Measurements from ENCODE around the gene PPP4R3B. TPM values are rescaled to one million over a fixed set of nuclear protein-coding genes. Genes with fewer than 3 reads are reported as not detected.

PPP4R3B gene
- 37.9 to 52.8 TPM (median 39.3 TPM) in 3 replicates for total RNA-seq
- long read RNA-seq, full-length matches to known transcripts = 33 of 67 reads
- long read RNA-seq, partial matches to known transcripts = 17 of 67 reads
- long read RNA-seq, other reads (novel, unspliced or antisense) = 17 of 67 reads

DNA sequence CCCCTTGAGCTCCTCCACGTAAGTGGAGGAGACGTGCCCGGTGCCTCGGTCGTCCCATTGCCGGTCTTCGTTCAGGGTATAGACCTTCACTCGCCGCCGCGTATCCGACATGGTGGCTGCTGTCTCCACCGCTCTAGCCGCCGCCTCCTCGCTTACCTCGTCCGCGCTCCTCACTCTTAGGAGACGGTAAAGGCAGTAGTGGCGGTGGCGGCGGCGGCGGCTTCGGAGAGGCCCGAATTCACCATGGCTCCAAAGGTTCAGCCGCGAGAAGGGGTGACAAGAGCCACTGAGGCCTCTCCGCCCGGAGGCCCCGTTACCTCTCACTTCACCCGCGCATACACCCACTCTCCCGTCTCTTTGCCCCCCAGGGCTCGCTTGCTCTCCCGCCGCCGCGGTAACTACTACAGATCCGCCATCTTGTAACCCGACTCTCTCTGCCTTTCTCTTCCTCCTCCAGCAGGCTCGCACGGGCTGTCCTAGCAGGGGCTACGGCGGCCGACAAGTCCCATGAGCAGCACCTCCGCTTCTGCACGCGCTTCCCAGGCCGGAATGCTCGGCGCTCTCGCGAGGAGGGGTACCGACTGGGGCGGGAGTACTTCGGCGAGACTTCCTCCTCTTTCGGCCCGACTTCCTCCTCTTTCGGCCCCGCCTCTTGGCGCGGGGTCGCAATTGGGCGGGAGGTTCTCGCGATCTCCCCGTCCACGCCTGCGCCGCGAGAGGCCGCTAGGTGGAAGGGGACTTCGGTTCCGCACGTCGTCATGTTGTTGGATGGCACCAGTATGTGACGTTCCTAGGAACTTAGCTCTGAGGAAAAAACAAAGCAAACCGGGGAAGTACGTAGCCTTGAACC is at the start of gene PPP4R3B:
TSS of gene PPP4R3B (minus strand) at position 448 of the 850 bp plus-strand sequence. CDS start at position 111, 337 bp downstream.
- H3K27me3 Mint-ChIP-seq (ENCODE audit: low read depth) = no peaks in the 10 kb centered on the region
- no peak within 1 kb of the TSS for H3K4me3 Mint-ChIP-seq (ENCODE audit: unreplicated experiment)
- no peak within 1 kb of the TSS for H3K27ac Mint-ChIP-seq (ENCODE audit: unreplicated experiment)
- TF ChIP-seq, protein P1, sequence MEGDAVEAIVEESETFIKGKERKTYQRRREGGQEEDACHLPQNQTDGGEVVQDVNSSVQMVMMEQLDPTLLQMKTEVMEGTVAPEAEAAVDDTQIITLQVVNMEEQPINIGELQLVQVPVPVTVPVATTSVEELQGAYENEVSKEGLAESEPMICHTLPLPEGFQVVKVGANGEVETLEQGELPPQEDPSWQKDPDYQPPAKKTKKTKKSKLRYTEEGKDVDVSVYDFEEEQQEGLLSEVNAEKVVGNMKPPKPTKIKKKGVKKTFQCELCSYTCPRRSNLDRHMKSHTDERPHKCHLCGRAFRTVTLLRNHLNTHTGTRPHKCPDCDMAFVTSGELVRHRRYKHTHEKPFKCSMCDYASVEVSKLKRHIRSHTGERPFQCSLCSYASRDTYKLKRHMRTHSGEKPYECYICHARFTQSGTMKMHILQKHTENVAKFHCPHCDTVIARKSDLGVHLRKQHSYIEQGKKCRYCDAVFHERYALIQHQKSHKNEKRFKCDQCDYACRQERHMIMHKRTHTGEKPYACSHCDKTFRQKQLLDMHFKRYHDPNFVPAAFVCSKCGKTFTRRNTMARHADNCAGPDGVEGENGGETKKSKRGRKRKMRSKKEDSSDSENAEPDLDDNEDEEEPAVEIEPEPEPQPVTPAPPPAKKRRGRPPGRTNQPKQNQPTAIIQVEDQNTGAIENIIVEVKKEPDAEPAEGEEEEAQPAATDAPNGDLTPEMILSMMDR (IDR thresholded peaks at IDR 0.05) = peak; percentile 63
- peaks cover 7% of the 10 kb centered on the region for H3K36me3 Mint-ChIP-seq (ENCODE audit: low read depth)
- peaks cover 28% of the 10 kb centered on the region for H3K4me1 Mint-ChIP-seq (ENCODE audit: low read depth)
- no peaks in the 10 kb centered on the region for H3K9me3 Mint-ChIP-seq (ENCODE audit: low read depth)
- DNase-seq (ENCODE audit: low spot score) = peak; percentile 100

DNA sequence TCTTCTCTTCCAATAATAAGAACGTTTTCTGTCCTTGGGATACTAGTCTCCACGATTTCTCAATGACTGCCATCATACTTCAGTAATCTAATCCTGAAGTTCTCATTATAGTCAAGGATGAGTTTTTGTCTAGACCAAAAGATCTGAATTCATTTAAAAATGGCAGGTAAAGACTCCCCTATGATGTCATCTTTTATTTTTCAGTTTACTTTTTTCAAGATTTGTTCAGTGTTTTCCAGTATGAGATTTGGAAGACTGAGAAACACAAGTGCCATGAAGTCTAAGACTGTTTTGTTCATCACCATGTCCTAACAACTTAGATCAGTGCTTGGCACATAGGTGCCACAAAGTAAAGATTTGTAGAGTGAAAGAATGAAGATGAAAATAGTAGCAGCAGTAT is 35.8 kb upstream of the PPP4R3B start:
- H3K9me3 Mint-ChIP-seq (ENCODE audit: low read depth) = no peaks in the 10 kb centered on the region
- DNase-seq (ENCODE audit: low spot score) = no peak
- TF ChIP-seq, protein P1 (IDR thresholded peaks at IDR 0.05) = no peak
- peaks cover 11% of the 10 kb centered on the region for H3K36me3 Mint-ChIP-seq (ENCODE audit: low read depth)
- peaks cover 14% of the 10 kb centered on the region for H3K4me1 Mint-ChIP-seq (ENCODE audit: low read depth)
- H3K27ac Mint-ChIP-seq (ENCODE audit: unreplicated experiment) = no peak overlapping the region
- no peak overlapping the region for H3K4me3 Mint-ChIP-seq (ENCODE audit: unreplicated experiment)
- no peaks in the 10 kb centered on the region for H3K27me3 Mint-ChIP-seq (ENCODE audit: low read depth)

DNA sequence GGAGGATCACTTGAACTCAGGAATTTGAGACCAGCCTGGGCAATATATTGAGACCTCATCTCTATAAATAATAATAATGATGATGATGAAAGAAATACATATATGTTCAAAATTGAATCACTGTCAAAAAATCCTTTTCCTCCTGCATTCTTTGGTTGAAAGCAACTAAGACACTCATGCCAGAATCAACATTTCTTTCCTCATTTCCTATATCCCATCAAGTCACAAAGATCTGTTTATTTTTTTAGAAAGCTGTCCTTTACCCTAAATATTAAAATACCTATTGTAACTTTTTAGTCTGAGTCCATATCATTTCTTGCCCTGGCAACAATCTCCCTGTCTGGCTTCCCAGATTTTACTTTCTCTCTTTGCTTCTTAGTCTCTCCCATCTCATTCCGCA is 31.8 kb upstream of the PPP4R3B start:
- H3K4me1 Mint-ChIP-seq (ENCODE audit: low read depth) = peaks cover 18% of the 10 kb centered on the region
- H3K4me3 Mint-ChIP-seq (ENCODE audit: unreplicated experiment) = no peak overlapping the region
- TF ChIP-seq, protein P1 (IDR thresholded peaks at IDR 0.05) = no peak
- H3K9me3 Mint-ChIP-seq (ENCODE audit: low read depth) = no peaks in the 10 kb centered on the region
- DNase-seq (ENCODE audit: low spot score) = no peak
- peaks cover 3% of the 10 kb centered on the region for H3K36me3 Mint-ChIP-seq (ENCODE audit: low read depth)
- peak overlapping the region; percentile 45 for H3K27ac Mint-ChIP-seq (ENCODE audit: unreplicated experiment)
- H3K27me3 Mint-ChIP-seq (ENCODE audit: low read depth) = no peaks in the 10 kb centered on the region

DNA sequence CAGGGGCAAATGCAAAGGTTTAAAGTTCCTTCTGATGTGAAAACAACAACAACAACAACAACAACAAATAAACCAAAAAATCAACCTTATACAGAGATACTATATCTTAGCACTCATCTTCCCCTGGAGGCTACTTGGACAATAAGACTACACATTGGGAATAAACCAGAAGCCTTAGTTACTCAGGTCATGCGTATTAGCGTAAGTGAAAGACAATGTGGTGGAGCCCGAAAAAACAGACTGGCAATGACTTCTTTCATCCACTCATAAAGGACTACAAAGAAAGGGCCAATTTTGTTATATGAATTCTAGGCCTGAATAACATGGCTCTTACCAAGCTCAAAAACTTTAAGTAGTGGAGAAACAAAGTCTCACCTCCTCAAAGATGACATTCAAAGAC is 19.4 kb upstream of the PPP4R3B start:
- TF ChIP-seq, protein P1 (IDR thresholded peaks at IDR 0.05) = no peak
- no peak for DNase-seq (ENCODE audit: low spot score)
- peaks cover 1% of the 10 kb centered on the region for H3K36me3 Mint-ChIP-seq (ENCODE audit: low read depth)
- no peak overlapping the region for H3K27ac Mint-ChIP-seq (ENCODE audit: unreplicated experiment)
- no peak overlapping the region for H3K4me3 Mint-ChIP-seq (ENCODE audit: unreplicated experiment)
- no peaks in the 10 kb centered on the region for H3K27me3 Mint-ChIP-seq (ENCODE audit: low read depth)
- no peaks in the 10 kb centered on the region for H3K9me3 Mint-ChIP-seq (ENCODE audit: low read depth)
- peaks cover 5% of the 10 kb centered on the region for H3K4me1 Mint-ChIP-seq (ENCODE audit: low read depth)

DNA sequence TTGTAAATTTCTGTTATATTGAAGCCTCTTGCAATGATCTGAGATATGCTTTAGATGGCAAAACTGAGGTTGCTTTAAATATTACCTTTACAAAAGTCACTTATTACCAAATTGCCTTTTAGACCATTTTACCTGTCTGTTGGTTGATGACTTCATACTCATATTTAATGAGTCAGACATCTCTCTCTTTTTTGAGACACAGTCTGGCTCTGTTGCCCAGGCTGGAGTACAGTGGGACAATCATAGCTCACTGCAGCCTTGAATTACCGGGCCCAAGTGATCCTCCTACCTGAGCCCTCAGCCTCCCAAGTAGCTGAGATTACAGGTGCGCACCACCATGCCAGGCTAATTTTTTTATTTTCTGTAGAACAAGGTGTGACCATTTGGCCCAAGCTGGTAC is 11.5 kb upstream of the PPP4R3B start:
- Mint-ChIP-seq H3K9me3 (ENCODE audit: low read depth) (no peaks in the 10 kb centered on the region), H3K4me3 (ENCODE audit: unreplicated experiment) (no peak overlapping the region), H3K36me3 (ENCODE audit: low read depth) (no peaks in the 10 kb centered on the region), H3K27ac (ENCODE audit: unreplicated experiment) (no peak overlapping the region), H3K4me1 (ENCODE audit: low read depth) (peaks cover 5% of the 10 kb centered on the region), H3K27me3 (ENCODE audit: low read depth) (no peaks in the 10 kb centered on the region)
- TF ChIP-seq, protein P1 (IDR thresholded peaks at IDR 0.05) = no peak
- DNase-seq (ENCODE audit: low spot score) = no peak
